Measurements from ENCODE around the gene HYPK. TPM values are rescaled to one million over a fixed set of nuclear protein-coding genes. Genes with fewer than 3 reads are reported as not detected.
"Not testable (repeated sequence)": the region's sequence is repeated elsewhere in the genome, so short reads cannot be mapped to it uniquely, and the experiment has no call there.

Gene HYPK
- total RNA-seq, 2 experiments from 2014 or later = 14.8 to 16.1 TPM

DNA sequence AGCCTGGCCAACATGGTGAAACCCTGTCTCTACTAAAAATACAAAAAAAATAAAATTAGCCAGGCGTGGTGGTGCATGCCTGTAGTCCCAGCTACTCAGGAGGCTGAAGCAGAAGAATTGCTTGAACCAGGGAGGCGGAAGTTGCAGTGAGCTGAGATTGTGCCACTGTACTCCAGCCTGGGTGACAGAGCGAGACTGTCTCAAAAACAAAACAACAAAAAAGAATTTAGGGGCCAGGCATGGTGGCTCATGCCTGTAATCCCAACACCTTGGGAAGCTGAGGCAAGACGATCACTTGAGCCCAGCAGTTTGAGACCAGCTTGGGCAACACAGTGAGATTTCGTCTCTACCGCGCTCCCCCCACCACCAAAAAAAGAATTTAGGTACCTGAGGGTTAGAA, 2.3 kb downstream of the HYPK start:
- ATAC-seq; CTCF ChIA-PET; H3K9me3 Mint-ChIP-seq (ENCODE audit: low read depth); H3K27me3 Mint-ChIP-seq; H3K4me3 Mint-ChIP-seq; H3K27ac Mint-ChIP-seq; DNase-seq: not testable (repeated sequence)
- H3K36me3 Mint-ChIP-seq = peaks cover 62% of the 10 kb centered on the region
- peaks cover 33% of the 10 kb centered on the region for H3K4me1 Mint-ChIP-seq

GRCh38 chr15:43808435-43808950, 8.1 kb downstream of the HYPK start:
- Mint-ChIP-seq H3K4me1 (peaks cover 6% of the 10 kb centered on the region), H3K27ac (no peak overlapping the region), H3K4me3 (no peak overlapping the region), H3K36me3 (peaks cover 59% of the 10 kb centered on the region), H3K27me3 (no peaks in the 10 kb centered on the region), H3K9me3 (ENCODE audit: low read depth) (no peaks in the 10 kb centered on the region)
- DNase-seq (no peak), ATAC-seq (no peak)
- CTCF ChIA-PET = no interaction called here

- peaks cover 64% of the 10 kb centered on the region for H3K36me3 Mint-ChIP-seq
- DNase-seq (no peak), ATAC-seq (no peak)
- CTCF ChIA-PET = interaction anchor here (1.0 kb wide), 1 partner anchor 13 kb away, joined by 5 read pairs; no protein-coding TSS in a partner anchor
- H3K9me3 Mint-ChIP-seq (ENCODE audit: low read depth) = no peaks in the 10 kb centered on the region
- no peak overlapping the region for H3K27ac Mint-ChIP-seq
- H3K27me3 Mint-ChIP-seq = no peaks in the 10 kb centered on the region
- H3K4me1 Mint-ChIP-seq = peaks cover 6% of the 10 kb centered on the region
- H3K4me3 Mint-ChIP-seq = no peak overlapping the region
Measured at GRCh38 chr15:43808960-43809678, 8.7 kb downstream of the HYPK start.

GRCh38 chr15:43815064-43815463, 14.7 kb downstream of the HYPK start:
- DNase-seq; H3K27ac Mint-ChIP-seq; ATAC-seq; H3K27me3 Mint-ChIP-seq; CTCF ChIA-PET; H3K4me3 Mint-ChIP-seq; H3K9me3 Mint-ChIP-seq (ENCODE audit: low read depth): not testable (repeated sequence)
- H3K4me1 Mint-ChIP-seq = peaks cover 15% of the 10 kb centered on the region
- H3K36me3 Mint-ChIP-seq = peaks cover 42% of the 10 kb centered on the region

- Mint-ChIP-seq H3K27me3 (no peaks in the 10 kb centered on the region), H3K36me3 (peaks cover 20% of the 10 kb centered on the region), H3K27ac (peak overlapping the region; percentile 65), H3K4me3 (peak overlapping the region; percentile 14), H3K4me1 (peaks cover 46% of the 10 kb centered on the region), H3K9me3 (ENCODE audit: low read depth) (no peaks in the 10 kb centered on the region)
- CTCF ChIA-PET = interaction anchor here (0.8 to 1.9 kb wide), 5 partner anchors 12 to 45 kb away, joined by 3 to 5 read pairs (median 3); partner anchors contain the start of genes ELL3 and HYPK
- no peak for ATAC-seq
- no peak for DNase-seq
Measured at GRCh38 chr15:43821505-43821904, 21.1 kb downstream of the HYPK start.

DNA sequence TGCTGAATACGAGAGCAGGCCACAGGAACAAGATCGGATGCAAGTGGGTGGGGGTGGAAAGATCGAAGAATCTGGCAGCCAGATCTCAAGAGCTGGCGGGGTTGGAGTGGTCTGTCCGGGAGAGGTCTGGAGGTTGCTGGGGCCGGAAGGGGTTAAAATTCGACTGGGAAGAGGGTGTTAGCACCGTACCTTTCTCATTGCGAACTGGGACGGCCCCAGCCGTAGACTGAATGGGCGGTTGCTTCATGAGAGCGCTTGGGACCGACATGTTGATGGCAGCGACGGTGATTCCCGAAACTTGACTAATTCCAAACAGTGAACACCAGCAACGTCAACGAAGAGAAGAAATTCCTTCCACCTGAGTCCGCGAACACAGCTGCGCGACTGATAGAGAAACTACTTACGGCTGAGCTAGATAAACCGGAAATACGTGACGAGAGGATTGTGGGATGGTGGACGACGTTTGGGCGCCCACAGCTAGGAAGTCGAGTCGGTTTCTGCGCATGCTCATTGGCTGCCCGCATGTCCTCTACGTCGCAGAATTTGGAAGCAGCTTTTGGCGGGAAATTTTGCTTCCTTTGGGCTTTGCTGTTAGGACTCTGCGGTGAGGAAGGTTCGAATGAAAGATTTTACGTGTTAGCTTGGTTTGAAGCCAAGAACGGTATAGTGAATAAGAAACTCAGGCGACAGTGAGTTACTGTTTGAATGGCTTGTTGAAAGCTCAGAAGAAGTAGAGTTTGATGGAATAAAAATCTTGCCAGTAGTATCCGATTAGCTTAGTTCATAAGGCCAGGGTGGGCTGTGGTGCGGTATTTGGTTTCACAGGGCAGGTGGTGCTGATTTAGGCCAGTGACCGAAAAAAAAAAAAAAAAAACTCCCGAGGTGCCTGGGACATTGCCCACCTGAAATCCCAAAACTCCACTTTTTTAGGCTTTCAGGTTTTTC, 24.2 kb downstream of the HYPK start, which contains the start of gene MFAP1:
TSS of gene MFAP1 (minus strand) at position 389 of the 945 bp plus-strand sequence. CDS start at position 268, 121 bp downstream.
- no peaks in the 10 kb centered on the region for H3K27me3 Mint-ChIP-seq
- no peaks in the 10 kb centered on the region for H3K9me3 Mint-ChIP-seq (ENCODE audit: low read depth)
- CTCF ChIA-PET = interaction anchor here (1.2 to 2.1 kb wide), 2 partner anchors 12 to 24 kb away, joined by 3 to 5 read pairs; partner anchors contain the start of gene HYPK
- peak within 1 kb of the TSS; percentile 97 for H3K4me3 Mint-ChIP-seq
- DNase-seq (peak; percentile 96), ATAC-seq (peak; percentile 87)
- peaks cover 51% of the 10 kb centered on the region for H3K4me1 Mint-ChIP-seq
- H3K27ac Mint-ChIP-seq = peak within 1 kb of the TSS; percentile 98
- H3K36me3 Mint-ChIP-seq = peaks cover 32% of the 10 kb centered on the region

- not testable (repeated sequence) for H3K27me3 Mint-ChIP-seq; ATAC-seq; H3K9me3 Mint-ChIP-seq (ENCODE audit: low read depth); H3K4me3 Mint-ChIP-seq; DNase-seq
- CTCF ChIA-PET = interaction anchor here (0.9 to 2.1 kb wide), 2 partner anchors 11 to 30 kb away, joined by 3 to 5 read pairs; no protein-coding TSS in a partner anchor
- H3K27ac Mint-ChIP-seq = peak overlapping the region; percentile 98
- H3K36me3 Mint-ChIP-seq = peaks cover 37% of the 10 kb centered on the region
- peaks cover 55% of the 10 kb centered on the region for H3K4me1 Mint-ChIP-seq
Measured at GRCh38 chr15:43825305-43825704, 24.9 kb downstream of the HYPK start.

DNA sequence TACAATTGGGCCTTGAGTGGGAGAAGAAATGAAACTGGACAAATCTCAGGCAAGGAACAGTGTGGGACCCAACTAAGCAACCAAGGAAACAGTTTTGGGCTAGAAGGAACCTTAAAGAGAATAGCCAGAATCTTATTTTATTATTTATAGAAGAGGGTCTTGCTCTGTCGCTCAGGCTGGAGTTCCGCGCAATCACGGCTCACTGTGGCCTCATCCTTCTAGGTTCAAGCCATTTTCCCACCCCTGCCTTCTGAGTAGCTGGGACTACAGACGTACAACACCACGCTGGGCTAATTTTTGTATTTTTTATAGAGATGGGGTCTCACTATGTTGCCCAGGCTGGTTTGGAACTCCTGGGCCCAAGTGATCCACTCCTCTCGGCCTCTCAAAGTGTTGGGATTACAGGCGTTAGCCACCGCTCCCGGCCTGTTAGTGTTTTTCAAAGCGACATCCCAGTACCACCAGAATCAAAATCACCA, 25.7 kb downstream of the HYPK start:
- no peaks in the 10 kb centered on the region for H3K9me3 Mint-ChIP-seq (ENCODE audit: low read depth)
- H3K4me3 Mint-ChIP-seq = peak overlapping the region; percentile 98
- CTCF ChIA-PET = interaction anchor here (0.9 to 2.1 kb wide), 2 partner anchors 11 to 31 kb away, joined by 3 to 5 read pairs; no protein-coding TSS in a partner anchor
- H3K27ac Mint-ChIP-seq = peak overlapping the region; percentile 98
- DNase-seq (no peak), ATAC-seq (no peak)
- H3K27me3 Mint-ChIP-seq = no peaks in the 10 kb centered on the region
- peaks cover 61% of the 10 kb centered on the region for H3K4me1 Mint-ChIP-seq
- H3K36me3 Mint-ChIP-seq = peaks cover 37% of the 10 kb centered on the region

DNA sequence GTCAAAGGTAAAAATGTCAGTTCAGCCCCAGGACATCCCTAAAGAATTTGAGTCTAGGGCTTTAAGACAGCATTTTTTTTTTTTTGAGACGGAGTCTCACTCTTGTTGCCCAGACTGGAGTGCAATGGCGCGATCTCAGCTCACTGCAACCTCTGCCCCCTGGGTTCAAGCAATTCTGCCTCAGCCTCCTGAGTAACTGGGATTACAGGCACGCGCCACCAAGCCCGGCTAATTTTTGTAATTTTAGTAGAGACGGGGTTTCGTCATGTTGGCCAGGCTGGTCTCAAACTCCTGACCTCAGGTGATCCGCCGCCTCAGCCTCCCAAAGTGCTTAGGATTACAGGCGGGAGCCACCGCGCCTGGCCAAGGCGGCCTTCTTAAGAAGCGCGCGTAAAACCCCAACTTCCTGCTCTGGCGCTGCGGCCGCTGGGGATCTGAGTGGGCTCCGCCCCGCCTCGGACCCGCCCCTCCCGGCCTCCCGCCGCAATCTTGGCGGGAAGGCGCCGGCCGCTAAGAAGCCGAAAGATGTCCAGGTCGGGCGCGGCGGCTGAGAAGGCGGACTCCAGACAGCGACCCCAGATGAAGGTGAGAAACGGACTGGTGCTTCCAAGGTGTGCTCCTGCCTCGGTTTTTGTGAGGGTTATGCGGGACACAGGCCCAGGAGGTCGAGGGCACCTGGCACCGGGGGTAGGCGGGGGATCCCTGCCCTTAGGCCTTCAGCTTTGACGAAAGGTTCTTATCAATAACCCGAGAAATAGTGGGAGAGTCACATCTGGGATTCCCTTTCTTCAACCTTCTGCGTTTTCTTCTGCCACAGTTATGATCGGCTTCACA, 26.3 kb downstream of the HYPK start, which contains the start of gene WDR76:
TSS of gene WDR76 (plus strand) at position 495 of the 834 bp plus-strand sequence. CDS start at position 526, 31 bp downstream.
- Mint-ChIP-seq H3K4me3 (peak within 1 kb of the TSS; percentile 98), H3K27me3 (no peaks in the 10 kb centered on the region), H3K36me3 (peaks cover 36% of the 10 kb centered on the region), H3K9me3 (ENCODE audit: low read depth) (no peaks in the 10 kb centered on the region), H3K27ac (peak within 1 kb of the TSS; percentile 98), H3K4me1 (peaks cover 60% of the 10 kb centered on the region)
- DNase-seq (peak; percentile 90), ATAC-seq (peak; percentile 77)
- CTCF ChIA-PET = interaction anchor here (1.7 kb wide), 2 partner anchors 10 to 50 kb away, joined by 5 to 8 read pairs; partner anchors contain the start of gene ELL3

DNA sequence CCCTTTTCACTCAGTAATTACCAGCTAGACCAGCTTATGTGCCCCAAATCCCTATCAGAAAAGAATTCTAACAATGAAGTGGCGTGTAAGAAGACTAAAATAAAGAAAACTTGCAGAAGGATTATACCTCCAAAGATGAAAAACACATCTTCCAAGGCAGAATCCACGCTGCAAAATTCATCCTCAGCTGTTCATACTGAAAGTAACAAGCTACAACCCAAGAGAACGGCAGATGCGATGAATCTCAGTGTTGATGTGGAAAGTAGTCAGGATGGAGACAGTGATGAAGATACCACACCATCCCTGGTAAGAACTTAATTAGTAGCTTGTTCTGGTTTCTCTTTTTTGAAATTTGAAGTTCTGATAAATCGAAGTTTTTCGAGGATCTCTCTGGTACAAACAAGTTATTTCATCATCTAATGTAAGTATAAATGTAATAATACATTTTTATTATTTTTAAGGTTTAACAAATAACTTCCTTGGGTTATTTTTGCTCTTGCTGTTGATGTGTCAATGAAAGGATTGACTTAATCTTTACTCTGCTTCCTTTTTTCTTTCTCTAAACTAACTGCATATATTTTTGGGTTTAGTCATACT, 27.8 kb downstream of the HYPK start:
- DNase-seq (peak; percentile 53), ATAC-seq (peak; percentile 25)
- Mint-ChIP-seq H3K27ac (peak overlapping the region; percentile 98), H3K36me3 (peaks cover 41% of the 10 kb centered on the region), H3K9me3 (ENCODE audit: low read depth) (no peaks in the 10 kb centered on the region), H3K4me1 (peaks cover 58% of the 10 kb centered on the region), H3K4me3 (peak overlapping the region; percentile 98), H3K27me3 (no peaks in the 10 kb centered on the region)
- CTCF ChIA-PET = interaction anchor here (1.7 kb wide), 2 partner anchors 9 to 51 kb away, joined by 5 to 8 read pairs; partner anchors contain the start of gene ELL3

- ATAC-seq; CTCF ChIA-PET; DNase-seq; H3K9me3 Mint-ChIP-seq (ENCODE audit: low read depth); H3K27me3 Mint-ChIP-seq: not testable (repeated sequence)
- Mint-ChIP-seq H3K36me3 (peaks cover 48% of the 10 kb centered on the region), H3K27ac (peak overlapping the region; percentile 50), H3K4me1 (peaks cover 49% of the 10 kb centered on the region), H3K4me3 (peak overlapping the region; percentile 45)
Measured at GRCh38 chr15:43829951-43830540, 29.6 kb downstream of the HYPK start.

Measured in activated CD8-positive, alpha-beta memory T cell treated with anti-CD3 and anti-CD28 coated beads, Interleukin-2, amount 10 ng/mL, durations not matched to agents 7 days and 5 days (primary cell).